Body of pancreas (tissue), 4 donors: ENCODE measurements around the gene CHRNG. TPM values are rescaled to one million over a fixed set of nuclear protein-coding genes. Genes with fewer than 3 reads are reported as not detected.
"Not testable (repeated sequence)": the region's sequence is repeated elsewhere in the genome, so short reads cannot be mapped to it uniquely, and the experiment has no call there.

ENCODE experiments used
- ATAC-seq: fragments of 150-250 bp; one replicate; pipeline ENCODE4 v1.9.1; 2016
- DNase-seq, 4 donors: peaks; one replicate each; pipeline ENCODE4 v3.0.0-alpha.2; 2019
- H3K27ac ChIP-seq, 4 donors: fragments of 200-600 bp; sonication (generic); 1 replicate in 3 of 4; 2 replicates in 1 of 4; pipeline versions ENCODE4 v1.5.1 to v1.6.1; 2016 to 2019; ENCODE audit warnings: mild to moderate bottlenecking in 1 of 4, mixed read lengths in 1 of 4, moderate library complexity in 1 of 4
- H3K27me3 ChIP-seq, 2 donors: fragments of 200-600 bp; sonication (generic); one replicate each; pipeline ENCODE4 v1.6.0; 2016; ENCODE audit warnings: mild to moderate bottlenecking in 1 of 2
- H3K36me3 ChIP-seq, 2 donors: fragments of 200-600 bp; sonication (generic); replicated peaks in 1 of 2; 2 replicates each; pipeline ENCODE4 v1.5.1; 2016; ENCODE audit warnings: low read depth in 2 of 2; ENCODE audit not compliant: insufficient read depth in 1 of 2
- H3K4me1 ChIP-seq: fragments of 200-600 bp; sonication (generic); one replicate; pipeline ENCODE4 v1.6.0; 2016
- H3K4me3 ChIP-seq, 2 donors: fragments of 200-600 bp; sonication (generic); 1 replicate in 1 of 2; 2 replicates in 1 of 2; pipeline ENCODE4 v1.5.1; 2016 to 2019
- H3K9me3 ChIP-seq, 3 donors: fragments of 200-600 bp; sonication (generic); 1 replicate in 2 of 3; 2 replicates in 1 of 3; pipeline ENCODE4 v1.5.1; 2016
- CTCF ChIP-seq, 7 experiments: fragments of 450-650 bp in 4 of 7; fragments of 200-600 bp in 3 of 7; sonication (generic) in 3 of 7; IDR thresholded peaks; one replicate each; pipeline ENCODE4 v1.5.1; 2016 to 2019; ENCODE audit warnings: antibody characterized with exemption in 7 of 7
- POLR2A ChIP-seq, 3 donors: fragments of 450-650 bp; IDR thresholded peaks; one replicate each; pipeline ENCODE4 v1.6.1; 2016; ENCODE audit warnings: antibody characterized with exemption in 3 of 3, mild to moderate bottlenecking in 2 of 3
- WGBS, 2 donors: methylation state at CpG; one replicate each; pipeline ENCODE4 v1.1.5; 2017; 5-methylcytosine and 5-hydroxymethylcytosine counted together
- intact Hi-C: fragments of 100-400 bp; cut with DNase I; formaldehyde crosslinking; loops from one replicate; pipeline ENCODE4 v1.15.1; 2023
- total RNA-seq, 2 donors: library from RNA; depleted of rRNA; stranded (reverse); fragments of >200 nt; gene quantifications; one replicate each; pipeline ENCODE4 v1.1.0, GENCODE V29; 2016

CHRNG gene
- total RNA-seq, 2 donors from 2014 or later: not detected

GRCh38 chr2:232528746-232529460 is 10.6 kb upstream of the CHRNG start:
- peaks cover 0 to 11% of the 10 kb centered on the region in 2 donors for H3K27me3 ChIP-seq
- H3K4me3 ChIP-seq: no peak overlapping the region
- no peaks in the 10 kb centered on the region for H3K9me3 ChIP-seq
- no peak for TF ChIP-seq CTCF (IDR thresholded peaks at IDR 0.05)
- TF ChIP-seq POLR2A (IDR thresholded peaks at IDR 0.05): no peak
- intact Hi-C loops: loop anchor here (10.0 kb wide), 1 partner anchor 624 kb away; no protein-coding TSS in a partner anchor
- DNase-seq (no peak), ATAC-seq (no peak)
- 56 to 59% methylated on average over 4 to 11 of the region's 11 CpGs for WGBS, 2 donors
- peaks cover 14% of the 10 kb centered on the region for H3K4me1 ChIP-seq
- no peaks in the 10 kb centered on the region for H3K36me3 ChIP-seq
- H3K27ac ChIP-seq: no peak overlapping the region

- H3K27me3 ChIP-seq: no peaks in the 10 kb centered on the region
These were observed 9.5 kb upstream of the CHRNG start for GRCh38 chr2:232529806-232530547.

GRCh38 chr2:232530626-232531260 is 8.7 kb upstream of the CHRNG start:
- DNase-seq: no peak
- no peaks in the 10 kb centered on the region for H3K27me3 ChIP-seq
- H3K9me3 ChIP-seq: no peaks in the 10 kb centered on the region
- H3K27ac ChIP-seq: no peak overlapping the region
- 57 to 58% methylated on average over 5 to 9 of the region's 9 CpGs for WGBS, 2 donors
- no peak for ATAC-seq
- TF ChIP-seq CTCF (IDR thresholded peaks at IDR 0.05): no peak
- no peaks in the 10 kb centered on the region for H3K36me3 ChIP-seq
- intact Hi-C loops: no loop called here
- H3K4me3 ChIP-seq: no peak overlapping the region
- H3K4me1 ChIP-seq: no peaks in the 10 kb centered on the region

More at GRCh38 chr2:232529806-232530547, 9.5 kb upstream of the CHRNG start:
- no peak for TF ChIP-seq CTCF (IDR thresholded peaks at IDR 0.05)
- TF ChIP-seq POLR2A (IDR thresholded peaks at IDR 0.05): no peak
- Histone ChIP-seq H3K36me3 (no peaks in the 10 kb centered on the region), H3K9me3 (no peaks in the 10 kb centered on the region), H3K27ac (no peak overlapping the region), H3K4me1 (peaks cover 7% of the 10 kb centered on the region), H3K4me3 (no peak overlapping the region)
- ATAC-seq: no peak
- WGBS, 2 donors: 77 to 80% methylated on average over 14 to 17 of the region's 17 CpGs
- DNase-seq: no peak
- intact Hi-C loops: loop anchor here (10.0 kb wide), 1 partner anchor 625 kb away; no protein-coding TSS in a partner anchor

GRCh38 chr2:232532419-232532818 is 7.1 kb upstream of the CHRNG start:
- 38 to 42% methylated on average over 9 of the region's 9 CpGs for WGBS, 2 donors
- Histone ChIP-seq H3K27ac (no peak overlapping the region), H3K9me3 (no peaks in the 10 kb centered on the region), H3K4me3 (no peak overlapping the region), H3K27me3 (no peaks in the 10 kb centered on the region), H3K4me1 (peaks cover 4% of the 10 kb centered on the region), H3K36me3 (no peaks in the 10 kb centered on the region)
- ATAC-seq: no peak
- DNase-seq: no peak
- intact Hi-C loops: no loop called here
- TF ChIP-seq POLR2A (IDR thresholded peaks at IDR 0.05) (no peak), CTCF (IDR thresholded peaks at IDR 0.05) (no peak)

- H3K27me3 ChIP-seq, intact Hi-C loops, DNase-seq, H3K4me1 ChIP-seq, H3K9me3 ChIP-seq, H3K4me3 ChIP-seq, H3K36me3 ChIP-seq, H3K27ac ChIP-seq, ATAC-seq: not testable (repeated sequence)
- WGBS, 2 donors: 80% methylated on average over 7 of the region's 7 CpGs
These were observed 6.7 kb upstream of the CHRNG start for GRCh38 chr2:232532821-232533220.
